ENCODE data around the gene CACFD1.

The CACFD1 gene

DNA sequence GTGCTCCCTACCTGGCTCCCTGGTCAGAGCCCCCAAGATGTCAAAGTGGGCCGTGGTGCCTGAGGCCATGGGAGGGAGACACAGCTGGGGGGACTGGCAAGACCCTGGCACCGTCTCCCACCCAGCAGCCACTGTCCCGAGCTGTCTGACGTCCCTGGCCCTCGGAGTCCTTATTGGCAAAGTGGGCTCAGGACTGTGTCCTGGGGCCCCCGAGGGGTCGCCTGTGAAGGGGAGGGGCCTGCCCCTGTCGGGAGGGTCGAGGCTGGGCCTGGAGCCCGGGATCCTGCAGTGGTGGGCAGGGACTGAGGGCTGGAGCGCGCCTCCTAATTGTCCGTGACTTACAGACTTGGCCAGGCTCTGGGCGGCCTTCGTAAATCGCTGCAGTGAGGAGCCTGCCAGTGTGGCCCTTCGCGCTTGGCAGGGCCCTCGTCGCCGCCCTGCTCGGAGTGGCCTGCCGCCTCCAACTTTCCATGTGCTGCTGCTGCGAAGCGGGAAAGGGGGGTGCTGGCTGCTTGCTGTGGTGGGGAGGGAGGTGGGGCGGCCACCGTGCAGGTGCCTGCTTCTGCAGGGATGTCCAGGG, 51.2 kb downstream of the CACFD1 start:
- H3K4me3 ChIP-seq (ENCODE audit: control insufficient read depth, low read depth, low read length) = no peak overlapping the region
- TF ChIP-seq, protein P1, sequence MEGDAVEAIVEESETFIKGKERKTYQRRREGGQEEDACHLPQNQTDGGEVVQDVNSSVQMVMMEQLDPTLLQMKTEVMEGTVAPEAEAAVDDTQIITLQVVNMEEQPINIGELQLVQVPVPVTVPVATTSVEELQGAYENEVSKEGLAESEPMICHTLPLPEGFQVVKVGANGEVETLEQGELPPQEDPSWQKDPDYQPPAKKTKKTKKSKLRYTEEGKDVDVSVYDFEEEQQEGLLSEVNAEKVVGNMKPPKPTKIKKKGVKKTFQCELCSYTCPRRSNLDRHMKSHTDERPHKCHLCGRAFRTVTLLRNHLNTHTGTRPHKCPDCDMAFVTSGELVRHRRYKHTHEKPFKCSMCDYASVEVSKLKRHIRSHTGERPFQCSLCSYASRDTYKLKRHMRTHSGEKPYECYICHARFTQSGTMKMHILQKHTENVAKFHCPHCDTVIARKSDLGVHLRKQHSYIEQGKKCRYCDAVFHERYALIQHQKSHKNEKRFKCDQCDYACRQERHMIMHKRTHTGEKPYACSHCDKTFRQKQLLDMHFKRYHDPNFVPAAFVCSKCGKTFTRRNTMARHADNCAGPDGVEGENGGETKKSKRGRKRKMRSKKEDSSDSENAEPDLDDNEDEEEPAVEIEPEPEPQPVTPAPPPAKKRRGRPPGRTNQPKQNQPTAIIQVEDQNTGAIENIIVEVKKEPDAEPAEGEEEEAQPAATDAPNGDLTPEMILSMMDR (IDR thresholded peaks at IDR 0.05; ENCODE audit: control insufficient read depth, insufficient read depth, low read depth, low read length, missing control alignments) = no peak
- no peak for DNase-seq (ENCODE audit: low read depth)

DNA sequence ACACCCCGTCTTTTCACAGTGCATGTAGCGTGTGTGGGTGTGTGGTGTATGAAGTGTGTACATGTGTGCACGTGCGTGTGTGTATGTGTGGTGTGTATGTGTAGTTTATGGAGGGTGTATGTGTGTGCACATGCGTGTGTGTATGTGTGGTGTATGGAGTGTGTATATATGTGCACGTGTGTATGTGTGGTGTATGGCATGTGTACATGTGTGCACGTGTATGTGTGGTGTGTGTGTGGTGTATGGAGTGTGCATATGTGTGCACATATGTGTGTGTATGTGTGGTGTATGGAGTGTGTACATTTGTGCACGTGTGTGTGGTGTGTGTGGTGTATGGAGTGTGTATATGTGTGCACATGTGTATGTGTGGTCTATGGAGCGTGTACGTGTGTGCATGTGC, 51.8 kb downstream of the CACFD1 start:
- no peak overlapping the region for H3K4me3 ChIP-seq (ENCODE audit: control insufficient read depth, low read depth, low read length)
- TF ChIP-seq, protein P1 (IDR thresholded peaks at IDR 0.05; ENCODE audit: control insufficient read depth, insufficient read depth, low read depth, low read length, missing control alignments) = no peak
- no peak for DNase-seq (ENCODE audit: low read depth)

DNA sequence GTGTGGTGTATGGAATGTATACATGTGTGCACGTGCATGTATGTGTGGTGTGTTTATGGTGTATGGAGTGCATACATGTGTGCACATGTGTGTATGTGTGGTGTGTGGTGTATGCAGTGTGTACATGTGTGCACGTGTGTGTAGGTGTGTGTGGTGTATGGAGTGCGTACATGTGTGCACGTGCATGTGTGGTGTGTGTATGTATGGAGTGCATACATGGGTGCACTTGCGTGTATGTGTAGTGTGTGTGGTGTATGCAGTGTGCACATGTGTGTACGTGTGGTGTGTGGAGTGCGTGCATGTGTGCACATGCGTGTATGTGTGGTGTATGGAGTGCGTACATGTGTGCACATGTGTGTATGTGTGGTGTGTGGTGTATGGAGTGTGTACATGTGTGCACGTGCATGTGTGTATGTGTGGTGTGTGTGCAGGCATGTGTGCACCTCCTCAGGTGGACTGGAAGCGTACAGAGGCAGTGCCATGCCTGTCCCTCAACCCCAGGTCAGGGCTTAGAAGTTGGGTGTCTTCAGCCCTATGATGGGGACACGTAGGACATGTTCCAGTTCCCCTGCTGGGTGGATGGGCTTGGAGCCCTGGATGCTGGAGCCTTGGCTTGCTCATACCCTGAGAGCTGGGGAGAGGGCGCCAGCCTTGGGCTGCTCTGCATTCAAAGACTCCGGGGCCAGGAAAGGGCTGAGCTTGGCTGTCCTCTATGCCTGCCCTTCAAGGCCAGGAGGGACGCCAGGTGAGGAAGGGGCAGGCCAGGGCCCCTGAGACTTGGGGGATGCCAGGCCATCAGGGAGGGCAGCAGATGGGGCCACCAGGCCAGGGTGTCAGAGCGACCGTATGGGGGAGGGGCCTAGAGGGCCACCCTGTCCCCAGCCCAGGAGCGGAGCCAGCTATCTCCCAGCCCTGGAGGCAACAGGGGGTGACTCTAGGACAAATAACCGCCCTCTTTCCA, 52.8 kb downstream of the CACFD1 start:
- TF ChIP-seq, protein P1 (IDR thresholded peaks at IDR 0.05; ENCODE audit: control insufficient read depth, insufficient read depth, low read depth, low read length, missing control alignments) = no peak
- H3K4me3 ChIP-seq (ENCODE audit: control insufficient read depth, low read depth, low read length) = no peak overlapping the region
- no peak for DNase-seq (ENCODE audit: low read depth)

DNA sequence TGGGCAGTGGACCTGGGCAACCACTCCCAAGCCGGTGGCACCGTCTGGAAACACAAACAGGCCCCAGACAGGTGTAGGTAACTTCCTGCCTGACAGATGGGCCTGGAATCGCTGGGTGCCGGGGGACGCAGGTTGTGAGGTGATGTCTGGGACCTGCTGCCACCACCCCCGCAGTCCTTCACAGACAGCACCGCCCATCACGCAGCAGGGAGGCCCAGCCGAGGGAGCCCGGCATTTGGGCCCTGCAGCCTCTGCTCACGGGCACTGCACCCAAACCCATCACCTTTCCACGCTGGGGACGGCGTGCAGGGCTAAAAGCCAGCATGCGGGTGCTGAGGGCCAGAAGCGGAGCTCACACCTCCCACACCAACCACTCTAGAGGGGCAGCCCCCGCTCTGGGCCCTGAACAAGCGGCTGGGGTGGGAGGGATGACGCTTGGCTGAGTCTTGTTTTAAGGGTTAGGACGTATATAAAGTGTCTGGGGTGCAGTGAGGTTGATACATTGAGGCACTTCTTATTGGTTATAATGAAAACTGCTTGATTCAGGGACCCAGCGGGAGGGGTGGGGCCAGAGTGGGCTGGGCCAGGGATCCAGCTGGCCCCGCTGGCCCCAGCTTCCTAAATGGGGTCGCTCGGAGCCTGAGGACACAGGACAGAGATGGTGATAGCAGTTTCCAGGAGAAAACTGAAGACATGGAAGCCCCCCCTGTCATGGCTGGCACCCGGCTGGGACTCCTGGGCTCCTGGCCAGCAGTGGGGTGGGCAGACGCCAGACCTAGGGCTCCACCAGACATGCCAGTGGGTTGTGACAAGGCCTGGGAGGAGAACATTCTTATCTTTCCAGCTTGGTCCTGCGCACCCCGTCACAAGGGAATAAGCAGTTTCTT, 53.7 kb downstream of the CACFD1 start:
- DNase-seq (ENCODE audit: low read depth) = no peak
- TF ChIP-seq, protein P1 (IDR thresholded peaks at IDR 0.05; ENCODE audit: control insufficient read depth, insufficient read depth, low read depth, low read length, missing control alignments) = no peak
- H3K4me3 ChIP-seq (ENCODE audit: control insufficient read depth, low read depth, low read length) = no peak overlapping the region

DNA sequence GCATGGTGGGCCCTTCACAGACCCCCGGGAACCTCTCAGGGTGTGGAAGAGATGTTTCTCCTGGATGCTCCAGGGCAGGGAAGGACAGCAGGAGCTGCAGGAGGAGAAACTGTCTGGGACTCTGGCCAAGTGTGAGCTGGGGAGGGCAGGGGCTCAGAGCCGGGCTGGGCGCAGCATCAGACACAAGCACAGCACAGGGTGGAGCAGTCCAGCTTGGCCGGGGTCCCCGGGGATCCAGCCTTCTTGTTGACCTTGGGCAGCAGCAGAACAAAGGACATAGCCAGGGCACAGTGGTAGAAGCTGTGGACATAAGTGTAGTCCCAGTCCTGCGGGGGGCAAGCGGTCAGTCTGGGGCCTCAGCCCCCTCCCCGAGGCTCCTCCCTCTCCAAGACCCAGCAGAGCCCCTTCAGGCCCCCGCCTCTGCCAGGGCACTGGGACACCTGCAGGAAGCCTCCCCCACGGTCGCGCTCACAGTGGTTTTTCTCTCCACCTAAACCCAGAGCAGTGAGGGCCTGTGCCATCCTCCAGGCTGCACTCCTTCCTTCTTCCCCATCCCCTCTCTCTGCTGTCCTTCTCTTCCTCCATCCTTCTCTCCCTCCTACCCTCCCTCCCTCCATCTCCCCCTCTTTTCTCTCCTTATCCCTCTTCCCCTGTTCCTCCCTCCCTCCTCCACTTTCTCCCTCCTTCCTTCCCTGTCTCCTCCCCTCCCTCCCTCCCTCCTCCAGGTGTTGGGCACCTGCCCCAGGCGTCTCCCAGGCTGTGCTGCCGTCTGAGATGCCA, 54.9 kb downstream of the CACFD1 start:
- no peak overlapping the region for H3K4me3 ChIP-seq (ENCODE audit: control insufficient read depth, low read depth, low read length)
- TF ChIP-seq, protein P1 (IDR thresholded peaks at IDR 0.05; ENCODE audit: control insufficient read depth, insufficient read depth, low read depth, low read length, missing control alignments) = no peak
- DNase-seq (ENCODE audit: low read depth) = no peak

DNA sequence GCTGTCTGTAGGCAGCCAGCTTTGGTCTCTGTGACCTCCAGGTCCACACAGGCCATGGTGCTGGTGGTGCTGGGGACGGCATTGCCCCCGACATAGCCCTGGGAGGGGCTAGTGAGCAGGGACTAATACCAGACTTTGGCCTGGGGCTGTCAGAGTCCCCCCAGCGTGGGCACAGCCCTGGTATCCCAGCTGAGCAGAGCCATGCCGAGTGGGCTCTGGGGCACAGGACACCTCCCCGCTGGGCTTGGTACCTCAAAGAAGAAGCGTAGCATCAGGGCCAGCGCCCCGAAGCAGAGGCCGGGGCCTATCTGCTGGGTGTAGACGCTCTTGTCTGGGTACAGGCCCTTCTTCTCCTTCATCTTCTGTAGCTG, 55.4 kb downstream of the CACFD1 start:
- H3K4me3 ChIP-seq (ENCODE audit: control insufficient read depth, low read depth, low read length) = no peak overlapping the region
- TF ChIP-seq, protein P1 (IDR thresholded peaks at IDR 0.05; ENCODE audit: control insufficient read depth, insufficient read depth, low read depth, low read length, missing control alignments) = no peak
- no peak for DNase-seq (ENCODE audit: low read depth)

All from AG09309 (cell line).